Adrenal gland (tissue), 12 donors: ENCODE results near the gene INF2. TPM values are rescaled to one million over a fixed set of nuclear protein-coding genes. Genes with fewer than 3 reads are reported as not detected.
A peak's percentile ranks its signal among the peaks of the same experiment; 100 is the strongest.

Experiments
- DNase-seq, 7 donors: peaks; one replicate each; pipeline ENCODE4 v3.0.0-alpha.2; 2019 to 2020
- H3K27ac ChIP-seq, 5 donors: fragments of 200-600 bp; sonication (generic) in 4 of 5; 1 replicate in 3 of 5; 2 replicates in 2 of 5; pipeline versions ENCODE4 v1.5.1 to v1.8.0; 2016 to 2020; ENCODE audit warnings: mild to moderate bottlenecking in 1 of 5
- H3K27me3 ChIP-seq: fragments of 200-600 bp; 2 replicates; pipeline ENCODE4 v1.8.0; 2021
- H3K36me3 ChIP-seq, 2 donors: fragments of 200-600 bp; replicated peaks in 1 of 2; 1 replicate in 1 of 2; 2 replicates in 1 of 2; pipeline versions ENCODE4 v1.5.1 to v1.8.0; 2018 to 2022
- H3K4me1 ChIP-seq, 2 donors: fragments of 200-600 bp; replicated peaks in 1 of 2; 1 replicate in 1 of 2; 2 replicates in 1 of 2; pipeline versions ENCODE4 v1.5.1 to v1.8.0; 2018 to 2021
- H3K4me3 ChIP-seq, 4 donors: fragments of 200-600 bp; sonication (generic) in 3 of 4; one replicate each; pipeline ENCODE4 v1.5.1; 2016 to 2018
- H3K9me3 ChIP-seq, 3 donors: fragments of 200-600 bp; sonication (generic) in 1 of 3; replicated peaks in 1 of 3; 1 replicate in 2 of 3; 2 replicates in 1 of 3; pipeline versions ENCODE4 v1.5.1 to v1.8.0; 2016 to 2021
- CTCF ChIP-seq, 6 experiments: fragments of 450-650 bp in 4 of 6; fragments of 200-600 bp in 2 of 6; sonication (generic) in 1 of 6; IDR thresholded peaks; 1 replicate in 5 of 6; 2 replicates in 1 of 6; pipeline versions ENCODE4 v1.5.1 to v1.8.0; 2016 to 2021; ENCODE audit warnings: antibody characterized with exemption in 6 of 6, mild to moderate bottlenecking in 2 of 6, moderate library complexity in 1 of 6
- POLR2A ChIP-seq, 2 donors: fragments of 450-650 bp; IDR thresholded peaks; one replicate each; pipeline ENCODE4 v1.6.1; 2017; ENCODE audit warnings: antibody characterized with exemption in 2 of 2, mild to moderate bottlenecking in 2 of 2, moderate library complexity in 1 of 2
- WGBS, 4 donors: extraction: QIAGEN DNeasy Blood & Tissue Kit in 2 of 4; methylation state at CpG; one replicate each; pipeline versions ENCODE4 v1.1.5 to v1.1.7; 2013 to 2017; 5-methylcytosine and 5-hydroxymethylcytosine counted together
- intact Hi-C, 2 donors: fragments of 100-400 bp; cut with DNase I; formaldehyde crosslinking; loops; one replicate each; pipeline versions ENCODE4 v1.14.1 to v1.15.0; 2022 to 2023
- polyA plus RNA-seq, 3 donors: library from polyadenylated mRNA; stranded (reverse); fragments of 200-250 nt in 2 of 3; fragments of 350-450 nt in 1 of 3; fragmentation: Illumina TruSeq in 1 of 3; extraction: RNeasy Lipid Tissue Mini Kit (QIAGEN cat#74804) in 1 of 3; gene quantifications; one replicate each; pipeline ENCODE4 v1.2.3, GENCODE V29; 2013 to 2014
- total RNA-seq, 9 donors: library from RNA; depleted of rRNA in 4 of 9; stranded (reverse); fragments of >200 nt in 4 of 9; fragments of 120-200 nt in 1 of 9; fragmentation: NEBNext Ultra II Directional in 1 of 9; extraction: Animal tissue kit (Norgen Biotek cat#: 25700) in 1 of 9; gene quantifications; one replicate each; pipeline versions ENCODE4 v1.1.0 to v1.2.4, GENCODE V29; 2013 to 2023
- donor health status: healthy with polysubstance abuse.
- donor health status: Bipolar disorder and iron deficiency.
- donor health status: DM: yes; HTN: yes; CAD: no.
- donor health status: DM: no; HTN: no; CAD: no.
- donor health status: DM: no; HTN: no; CAD: no.
- donor health status: DM: yes; HTN: yes; CAD: no.

The INF2 gene
- total and polyA plus RNA-seq, 12 donors = 8.4 to 217 (median 62.0) TPM

GRCh38 chr14:104678346-104678745, 11.1 kb upstream of the INF2 start:
- Histone ChIP-seq H3K27me3 (no peaks in the 10 kb centered on the region), H3K27ac (peak overlapping the region; percentile 55 to 94 (median 85)), H3K4me1 (peaks cover 46 to 63% of the 10 kb centered on the region in 2 donors), H3K36me3 (no peaks in the 10 kb centered on the region), H3K4me3 (peak overlapping the region in 2 of 4 donors; percentile 29 to 48), H3K9me3 (no peaks in the 10 kb centered on the region)
- 42 to 48% (median 43%) methylated on average over 5 to 13 of the region's 13 CpGs for WGBS, 4 donors
- DNase-seq = no peak
- TF ChIP-seq CTCF (IDR thresholded peaks at IDR 0.05) (no peak), POLR2A (IDR thresholded peaks at IDR 0.05) (no peak)
- intact Hi-C loops = no loop called here

DNA sequence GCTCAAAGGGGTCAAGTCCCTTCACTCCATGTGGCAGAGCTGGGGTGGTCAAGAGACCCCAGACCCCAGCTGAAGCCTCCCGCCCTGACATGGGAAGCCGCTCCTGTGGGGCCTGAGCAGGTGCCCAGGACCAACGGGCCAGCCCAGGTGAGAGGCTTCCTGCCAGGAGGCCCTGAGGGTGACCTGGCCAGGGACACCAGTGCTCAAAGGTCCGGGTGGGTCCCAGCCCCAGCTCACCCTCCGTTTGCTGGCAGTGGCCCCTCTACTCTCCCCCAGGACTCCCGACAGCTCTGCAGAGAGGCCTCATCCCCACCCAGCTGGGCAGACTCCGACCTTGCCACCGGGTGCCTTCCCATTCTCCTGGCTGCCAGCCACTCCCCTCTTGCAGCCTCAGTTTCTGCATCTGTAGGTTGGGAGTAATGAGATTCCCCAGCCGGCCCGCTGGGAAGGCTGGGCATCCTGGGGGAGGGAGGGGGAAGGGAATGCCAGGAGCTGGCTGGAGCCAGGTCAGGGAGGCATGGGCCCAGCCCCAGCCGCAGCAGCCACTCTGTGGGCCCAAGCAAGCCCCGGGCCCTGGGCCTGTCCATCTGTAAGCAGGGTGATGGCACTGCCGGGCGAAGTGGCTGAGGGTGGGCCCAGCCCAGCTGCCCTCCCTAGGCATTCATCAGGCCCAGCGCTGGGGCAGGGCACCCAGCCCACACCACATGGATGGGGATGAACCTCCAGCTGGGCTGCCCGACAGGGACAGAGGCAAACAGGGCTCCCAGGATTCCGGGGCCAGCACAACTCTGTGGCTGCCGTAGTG, 10.3 kb upstream of the INF2 start:
- 86 to 90% (median 87%) methylated on average over 7 to 18 of the region's 18 CpGs; no CpG with 5 or more reads in 1 of the 4 donors for WGBS, 4 donors
- no peak for TF ChIP-seq POLR2A (IDR thresholded peaks at IDR 0.05)
- TF ChIP-seq CTCF (IDR thresholded peaks at IDR 0.05) = no peak
- H3K27ac ChIP-seq = peak overlapping the region in 3 of 5 donors; percentile 94 to 95 (median 95)
- no peak for DNase-seq
- no peaks in the 10 kb centered on the region for H3K27me3 ChIP-seq
- no peaks in the 10 kb centered on the region for H3K36me3 ChIP-seq
- H3K9me3 ChIP-seq = no peaks in the 10 kb centered on the region
- peaks cover 46 to 63% of the 10 kb centered on the region in 2 donors for H3K4me1 ChIP-seq
- peak overlapping the region in 1 of 4 donors; percentile 48 for H3K4me3 ChIP-seq
- intact Hi-C loops = no loop called here

DNA sequence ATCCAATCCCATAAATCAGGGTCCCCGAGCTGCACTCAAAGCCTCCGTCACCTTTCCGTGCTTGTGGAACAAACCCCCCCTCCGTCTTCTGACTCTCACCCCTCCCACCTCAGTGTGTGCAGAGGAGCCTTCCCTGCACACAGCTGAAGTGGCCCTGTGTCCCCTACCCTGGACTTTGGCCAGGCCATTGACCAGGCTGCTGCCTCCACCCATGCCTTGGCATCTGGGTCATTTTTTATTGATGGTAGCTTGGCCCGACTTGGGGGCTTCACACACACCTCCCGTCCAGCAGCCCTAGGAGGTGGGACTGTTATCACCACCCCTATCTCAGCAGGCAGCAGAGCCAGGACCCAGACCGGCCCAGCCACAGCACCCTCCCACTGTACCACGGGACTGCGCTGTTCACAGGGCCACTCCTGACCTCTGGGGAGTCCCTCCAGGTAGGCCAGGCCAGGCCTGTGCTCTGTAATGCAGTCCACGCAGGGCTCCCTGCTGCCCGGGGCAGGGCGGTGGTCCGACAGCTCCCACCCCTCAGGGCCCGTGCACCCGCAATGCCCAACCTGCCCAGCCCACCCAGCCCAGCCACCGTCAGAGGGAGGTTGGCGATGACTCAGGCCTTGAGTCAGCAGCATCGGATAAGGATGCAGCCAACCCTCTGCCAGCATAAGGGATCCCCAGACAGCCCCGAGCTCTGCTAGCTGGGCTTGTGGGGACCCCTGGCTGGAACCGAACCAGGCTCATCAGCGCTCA, 9.2 kb upstream of the INF2 start:
- DNase-seq = peak; percentile 79 to 91 (median 86)
- Histone ChIP-seq H3K4me1 (peaks cover 46 to 63% of the 10 kb centered on the region in 2 donors), H3K9me3 (no peaks in the 10 kb centered on the region), H3K36me3 (no peaks in the 10 kb centered on the region), H3K4me3 (peak overlapping the region in 1 of 4 donors; percentile 22), H3K27ac (peak overlapping the region; percentile 70 to 97 (median 95)), H3K27me3 (no peaks in the 10 kb centered on the region)
- WGBS, 4 donors = 45 to 63% (median 55%) methylated on average over 8 to 21 of the region's 21 CpGs
- TF ChIP-seq CTCF (IDR thresholded peaks at IDR 0.05) = no peak
- TF ChIP-seq POLR2A (IDR thresholded peaks at IDR 0.05) = peak in 1 of 2 donors; percentile 46
- intact Hi-C loops = no loop called here
